Osteoblast (primary cell): ENCODE results near the gene MTFR1L. TPM values are rescaled to one million over a fixed set of nuclear protein-coding genes. Genes with fewer than 3 reads are reported as not detected.

Experiments used
- DNase-seq: peaks from one replicate; pipeline ENCODE4 v3.0.0; 2011; ENCODE audit warnings: low spot score, mixed read lengths; ENCODE audit not compliant: insufficient read length; ENCODE audit errors: missing footprints
- H2AFZ ChIP-seq: 2 replicates; pipeline ENCODE4 v1.6.0; 2011; ENCODE audit warnings: mild to moderate bottlenecking, low read length
- H3K27ac ChIP-seq: 2 replicates; pipeline ENCODE4 v1.5.1; 2011; ENCODE audit warnings: mild to moderate bottlenecking, low read depth, low read length, moderate library complexity
- H3K27me3 ChIP-seq: 2 replicates; pipeline ENCODE4 v1.6.0; 2012; ENCODE audit warnings: mild to moderate bottlenecking, control low read depth, inconsistent platforms, low read length, moderate library complexity; ENCODE audit not compliant: insufficient read depth
- H3K36me3 ChIP-seq: 2 replicates; pipeline ENCODE4 v1.5.1; 2011; ENCODE audit warnings: mild to moderate bottlenecking, low read length, control low read depth, moderate library complexity; ENCODE audit not compliant: insufficient read depth
- H3K4me1 ChIP-seq: 2 replicates; pipeline ENCODE4 v1.5.1; 2011; ENCODE audit warnings: mild to moderate bottlenecking, low read length, control low read depth, moderate library complexity; ENCODE audit not compliant: insufficient read depth
- H3K4me2 ChIP-seq: 2 replicates; pipeline ENCODE4 v1.6.0; 2011; ENCODE audit warnings: mild to moderate bottlenecking, low read length; ENCODE audit not compliant: insufficient read depth
- H3K4me3 ChIP-seq: fragments of 200-600 bp; sonication (generic); 3 replicates; pipeline ENCODE4 v1.5.1; 2012; ENCODE audit warnings: mild to moderate bottlenecking, low read length, inconsistent platforms; ENCODE audit not compliant: insufficient read depth
- H3K79me2 ChIP-seq: 2 replicates; pipeline ENCODE4 v1.6.0; 2012; ENCODE audit warnings: mild to moderate bottlenecking, low read length, control low read depth, inconsistent platforms; ENCODE audit not compliant: insufficient read depth
- H3K9me3 ChIP-seq: 2 replicates; pipeline ENCODE4 v1.5.1; 2011; ENCODE audit warnings: low read depth, low read length, control low read depth
- H4K20me1 ChIP-seq: 2 replicates; pipeline ENCODE4 v1.6.0; 2012; ENCODE audit warnings: mild to moderate bottlenecking, low read length, control low read depth; ENCODE audit not compliant: insufficient read depth
- total RNA-seq: library from RNA; depleted of rRNA; stranded (reverse); fragments of >200 nt; gene quantifications from 2 replicates; pipeline ENCODE4 v1.2.3, GENCODE V29; 2012
- TF ChIP-seq, protein P1 (sequence below): IDR thresholded peaks from 2 replicates; pipeline ENCODE4 v1.5.1; 2011; ENCODE audit warnings: mild to moderate bottlenecking, low read depth, low read length, moderate library complexity; ENCODE audit errors: extremely low read depth

The MTFR1L gene
- total RNA-seq, 1 donor, result 47.4 TPM

DNA sequence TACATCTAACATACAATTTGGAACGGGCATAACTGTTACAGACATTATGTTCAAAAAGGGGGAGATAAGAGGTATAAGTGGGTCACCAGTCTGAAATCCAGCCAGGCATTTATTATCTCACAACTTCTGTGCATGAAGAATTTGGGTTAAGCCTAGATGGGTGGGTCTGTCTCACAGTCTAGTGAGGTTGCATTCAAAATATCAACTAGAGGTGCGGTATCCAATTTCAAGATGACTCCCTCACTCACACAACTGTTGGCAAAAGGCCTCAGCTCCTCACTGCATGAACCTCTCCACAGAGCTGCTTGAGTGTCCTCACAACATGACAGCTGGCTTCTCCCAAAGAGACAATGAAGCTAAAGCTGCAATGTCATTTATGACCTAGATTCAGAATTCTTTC is 34.8 kb downstream of the MTFR1L start:
- no peaks in the 10 kb centered on the region for H3K36me3 ChIP-seq
- no peak overlapping the region for H3K27ac ChIP-seq
- H2AFZ ChIP-seq, result no peak overlapping the region
- no peaks in the 10 kb centered on the region for H3K27me3 ChIP-seq
- DNase-seq, result no peak
- H3K4me1 ChIP-seq, result peaks cover 8% of the 10 kb centered on the region
- H3K79me2 ChIP-seq, result peaks cover 14% of the 10 kb centered on the region
- H3K4me3 ChIP-seq, result no peak overlapping the region
- H4K20me1 ChIP-seq, result no peaks in the 10 kb centered on the region
- H3K4me2 ChIP-seq, result no peak overlapping the region
- TF ChIP-seq, protein P1, sequence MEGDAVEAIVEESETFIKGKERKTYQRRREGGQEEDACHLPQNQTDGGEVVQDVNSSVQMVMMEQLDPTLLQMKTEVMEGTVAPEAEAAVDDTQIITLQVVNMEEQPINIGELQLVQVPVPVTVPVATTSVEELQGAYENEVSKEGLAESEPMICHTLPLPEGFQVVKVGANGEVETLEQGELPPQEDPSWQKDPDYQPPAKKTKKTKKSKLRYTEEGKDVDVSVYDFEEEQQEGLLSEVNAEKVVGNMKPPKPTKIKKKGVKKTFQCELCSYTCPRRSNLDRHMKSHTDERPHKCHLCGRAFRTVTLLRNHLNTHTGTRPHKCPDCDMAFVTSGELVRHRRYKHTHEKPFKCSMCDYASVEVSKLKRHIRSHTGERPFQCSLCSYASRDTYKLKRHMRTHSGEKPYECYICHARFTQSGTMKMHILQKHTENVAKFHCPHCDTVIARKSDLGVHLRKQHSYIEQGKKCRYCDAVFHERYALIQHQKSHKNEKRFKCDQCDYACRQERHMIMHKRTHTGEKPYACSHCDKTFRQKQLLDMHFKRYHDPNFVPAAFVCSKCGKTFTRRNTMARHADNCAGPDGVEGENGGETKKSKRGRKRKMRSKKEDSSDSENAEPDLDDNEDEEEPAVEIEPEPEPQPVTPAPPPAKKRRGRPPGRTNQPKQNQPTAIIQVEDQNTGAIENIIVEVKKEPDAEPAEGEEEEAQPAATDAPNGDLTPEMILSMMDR, result no peak
- H3K9me3 ChIP-seq, result no peaks in the 10 kb centered on the region

DNA sequence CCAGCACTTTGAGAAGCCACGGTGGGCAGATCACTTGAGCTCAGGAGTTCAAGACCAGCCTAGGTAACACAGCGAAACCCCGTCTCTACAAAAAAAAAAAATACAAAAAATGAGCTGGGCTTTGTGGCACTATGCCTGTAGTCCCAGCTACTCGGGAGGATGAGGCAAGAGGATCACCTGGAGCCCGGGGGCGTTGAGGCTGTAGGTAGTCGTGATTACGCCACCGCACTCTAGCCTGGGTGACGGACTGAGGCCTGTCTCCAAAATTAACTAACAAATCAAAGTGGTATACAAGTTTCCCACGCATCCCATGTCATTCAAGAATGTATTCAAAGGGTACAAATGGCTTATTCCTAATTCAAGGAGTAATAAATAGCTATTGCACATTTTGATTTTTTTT is 37.1 kb downstream of the MTFR1L start:
- H3K27ac ChIP-seq, result no peak overlapping the region
- H2AFZ ChIP-seq, result no peak overlapping the region
- H3K9me3 ChIP-seq, result no peaks in the 10 kb centered on the region
- peaks cover 14% of the 10 kb centered on the region for H3K79me2 ChIP-seq
- H3K4me1 ChIP-seq, result peaks cover 8% of the 10 kb centered on the region
- TF ChIP-seq, protein P1, result no peak
- no peaks in the 10 kb centered on the region for H3K27me3 ChIP-seq
- no peaks in the 10 kb centered on the region for H3K36me3 ChIP-seq
- no peaks in the 10 kb centered on the region for H4K20me1 ChIP-seq
- DNase-seq, result no peak
- H3K4me2 ChIP-seq, result no peak overlapping the region
- no peak overlapping the region for H3K4me3 ChIP-seq

DNA sequence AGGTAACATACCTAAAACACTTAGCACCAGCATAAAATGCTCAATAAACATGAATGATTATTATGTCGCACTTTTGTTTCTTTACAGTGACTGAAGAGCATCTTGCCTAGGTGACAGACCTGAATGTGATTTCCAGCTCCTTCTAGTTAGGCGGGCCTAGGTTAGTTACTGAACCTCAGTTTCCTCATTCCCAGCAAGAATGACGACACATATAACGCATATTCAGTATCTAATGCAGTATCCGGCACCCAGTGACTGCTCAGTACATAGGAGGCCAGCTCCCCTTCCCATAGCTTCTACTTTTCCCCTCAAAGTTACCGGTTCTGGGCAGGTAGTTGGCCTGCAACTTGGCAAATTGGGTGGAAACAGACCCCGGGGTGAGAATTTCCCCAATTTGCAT is 38.7 kb downstream of the MTFR1L start:
- Histone ChIP-seq H3K4me1 (peaks cover 8% of the 10 kb centered on the region), H4K20me1 (no peaks in the 10 kb centered on the region), H3K27me3 (no peaks in the 10 kb centered on the region), H3K79me2 (peaks cover 13% of the 10 kb centered on the region), H3K4me3 (peak overlapping the region; percentile 88), H3K9me3 (no peaks in the 10 kb centered on the region), H3K27ac (no peak overlapping the region), H3K4me2 (peak overlapping the region; percentile 99), H3K36me3 (peaks cover 11% of the 10 kb centered on the region), H2AFZ (peak overlapping the region; percentile 98)
- DNase-seq, result no peak
- TF ChIP-seq, protein P1, result no peak

DNA sequence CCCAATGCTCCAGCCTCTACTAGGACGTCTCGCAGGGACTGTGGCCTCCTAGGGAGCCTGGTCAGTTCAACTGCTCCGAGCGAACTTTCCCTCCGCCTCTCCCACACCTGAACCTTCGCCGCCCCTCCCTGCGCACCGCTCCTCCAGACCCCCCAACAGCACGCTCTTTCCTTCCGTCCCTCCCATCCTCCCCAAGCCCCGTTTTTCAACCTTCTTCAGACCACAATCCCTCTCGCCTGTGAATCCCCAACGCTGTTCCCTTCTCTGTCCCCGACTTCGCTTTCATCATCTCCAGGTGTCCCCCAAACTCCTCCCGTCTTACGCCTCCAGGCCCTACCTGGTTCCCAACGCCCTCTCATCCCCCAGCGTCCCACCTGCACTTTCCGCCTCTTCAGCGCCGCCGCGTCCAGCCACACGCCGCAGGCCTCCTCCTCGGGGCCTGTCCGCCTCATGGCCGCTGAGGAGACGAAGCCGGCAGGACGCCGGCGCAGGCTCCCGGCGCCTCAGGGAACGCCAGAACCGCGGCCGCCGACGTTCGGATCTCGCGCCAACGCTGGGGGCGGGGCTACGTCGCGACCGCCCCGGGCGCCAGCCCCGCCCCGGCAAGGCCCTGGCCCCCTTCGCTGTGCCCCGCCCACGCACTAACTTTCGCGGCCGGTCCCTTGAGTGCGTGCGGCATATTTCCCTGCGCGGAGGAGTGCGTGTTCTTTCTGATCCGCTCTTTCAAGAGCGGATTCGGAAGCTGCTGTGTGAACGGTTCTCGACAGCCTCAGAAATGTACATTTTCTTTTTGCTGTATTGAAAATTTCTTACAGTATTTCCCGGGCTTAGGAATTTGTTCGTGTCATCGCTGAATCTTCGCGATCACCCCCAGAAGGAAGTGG is 39.4 kb downstream of the MTFR1L start, which contains the start of gene AUNIP:
Gene AUNIP (minus strand): TSS at position 552 of the 884 bp plus-strand sequence. CDS start 100 bp downstream, at position 452.
- Histone ChIP-seq H3K4me2 (peak within 1 kb of the TSS; percentile 99), H3K9me3 (no peaks in the 10 kb centered on the region), H3K36me3 (peaks cover 15% of the 10 kb centered on the region), H2AFZ (peak within 1 kb of the TSS; percentile 98), H3K27ac (peak within 1 kb of the TSS; percentile 97), H3K4me3 (peak within 1 kb of the TSS; percentile 88), H4K20me1 (no peaks in the 10 kb centered on the region), H3K27me3 (no peaks in the 10 kb centered on the region), H3K4me1 (peaks cover 8% of the 10 kb centered on the region), H3K79me2 (peaks cover 10% of the 10 kb centered on the region)
- TF ChIP-seq, protein P1, result no peak
- peak; percentile 98 for DNase-seq
